ENCODE measurements around the gene SORCS2. TPM values are rescaled to one million over a fixed set of nuclear protein-coding genes. Genes with fewer than 3 reads are reported as not detected.

Gene SORCS2
- total RNA-seq, 1 donor from 2014 or later = 10.9 TPM

DNA sequence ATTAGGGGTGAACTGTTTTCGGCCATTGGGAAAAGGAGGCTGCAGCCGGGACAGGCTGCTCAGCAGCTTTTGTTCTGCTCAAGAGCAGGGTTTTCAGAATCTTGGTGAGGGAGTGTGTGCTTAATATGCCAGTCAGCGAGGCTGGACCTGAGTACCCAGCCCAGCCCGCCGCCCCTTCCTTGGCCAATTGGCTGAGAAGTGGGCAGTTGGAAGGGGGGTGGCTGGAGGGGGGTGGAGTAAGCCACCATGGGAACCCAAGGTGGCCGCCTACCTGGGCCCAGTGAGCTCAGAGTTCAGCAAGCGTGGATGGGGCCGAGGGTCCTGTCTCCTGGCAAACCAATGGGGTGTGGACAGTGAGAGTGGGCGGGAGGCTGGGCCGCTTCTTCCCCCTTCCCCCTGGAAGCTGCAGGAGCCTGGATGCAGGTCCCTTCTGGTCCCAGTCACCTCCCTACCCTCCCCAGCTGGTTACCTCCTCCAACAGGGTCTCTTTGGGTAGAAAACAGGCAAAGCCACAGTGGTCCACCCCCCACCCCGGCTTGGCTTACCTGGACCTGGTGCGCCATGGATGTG is 52.5 kb downstream of the SORCS2 start:
- TF ChIP-seq, protein P1, sequence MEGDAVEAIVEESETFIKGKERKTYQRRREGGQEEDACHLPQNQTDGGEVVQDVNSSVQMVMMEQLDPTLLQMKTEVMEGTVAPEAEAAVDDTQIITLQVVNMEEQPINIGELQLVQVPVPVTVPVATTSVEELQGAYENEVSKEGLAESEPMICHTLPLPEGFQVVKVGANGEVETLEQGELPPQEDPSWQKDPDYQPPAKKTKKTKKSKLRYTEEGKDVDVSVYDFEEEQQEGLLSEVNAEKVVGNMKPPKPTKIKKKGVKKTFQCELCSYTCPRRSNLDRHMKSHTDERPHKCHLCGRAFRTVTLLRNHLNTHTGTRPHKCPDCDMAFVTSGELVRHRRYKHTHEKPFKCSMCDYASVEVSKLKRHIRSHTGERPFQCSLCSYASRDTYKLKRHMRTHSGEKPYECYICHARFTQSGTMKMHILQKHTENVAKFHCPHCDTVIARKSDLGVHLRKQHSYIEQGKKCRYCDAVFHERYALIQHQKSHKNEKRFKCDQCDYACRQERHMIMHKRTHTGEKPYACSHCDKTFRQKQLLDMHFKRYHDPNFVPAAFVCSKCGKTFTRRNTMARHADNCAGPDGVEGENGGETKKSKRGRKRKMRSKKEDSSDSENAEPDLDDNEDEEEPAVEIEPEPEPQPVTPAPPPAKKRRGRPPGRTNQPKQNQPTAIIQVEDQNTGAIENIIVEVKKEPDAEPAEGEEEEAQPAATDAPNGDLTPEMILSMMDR (IDR thresholded peaks at IDR 0.05) = no peak
- peaks cover 19% of the 10 kb centered on the region for H3K27me3 Mint-ChIP-seq (ENCODE audit: low read depth)
- DNase-seq (ENCODE audit: low spot score) = no peak
- H3K36me3 Mint-ChIP-seq (ENCODE audit: low read depth) = peaks cover 1% of the 10 kb centered on the region
- H3K27ac Mint-ChIP-seq (ENCODE audit: unreplicated experiment) = no peak overlapping the region
- no peaks in the 10 kb centered on the region for H3K4me1 Mint-ChIP-seq (ENCODE audit: low read depth)
- H3K4me3 Mint-ChIP-seq (ENCODE audit: unreplicated experiment) = no peak overlapping the region
- H3K9me3 Mint-ChIP-seq (ENCODE audit: low read depth) = peaks cover 8% of the 10 kb centered on the region

DNA sequence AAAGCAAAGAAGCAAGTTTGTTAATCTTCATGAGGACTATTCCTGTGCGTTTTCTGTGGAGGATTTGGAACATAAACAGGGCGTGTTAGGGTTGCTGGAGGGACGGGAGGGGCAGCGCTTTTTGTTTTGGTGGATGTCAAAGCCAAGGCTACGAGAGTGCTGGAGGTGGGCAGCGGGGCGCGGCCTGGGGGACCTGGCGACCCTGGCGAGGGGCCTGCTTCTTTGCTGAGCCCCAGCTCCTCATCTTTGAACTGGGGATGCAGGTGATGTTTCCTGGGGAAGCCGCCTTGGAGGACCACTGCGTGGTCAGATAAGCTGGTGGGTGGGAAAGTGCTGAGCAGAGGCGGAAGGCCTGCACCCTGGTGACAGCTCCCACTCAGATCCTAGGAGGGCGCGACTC is 55.2 kb downstream of the SORCS2 start:
- Mint-ChIP-seq H3K36me3 (ENCODE audit: low read depth) (peaks cover 1% of the 10 kb centered on the region), H3K4me1 (ENCODE audit: low read depth) (peaks cover 6% of the 10 kb centered on the region), H3K27me3 (ENCODE audit: low read depth) (peaks cover 19% of the 10 kb centered on the region), H3K27ac (ENCODE audit: unreplicated experiment) (no peak overlapping the region), H3K4me3 (ENCODE audit: unreplicated experiment) (no peak overlapping the region), H3K9me3 (ENCODE audit: low read depth) (peaks cover 8% of the 10 kb centered on the region)
- DNase-seq (ENCODE audit: low spot score) = no peak
- TF ChIP-seq, protein P1 (IDR thresholded peaks at IDR 0.05) = no peak

DNA sequence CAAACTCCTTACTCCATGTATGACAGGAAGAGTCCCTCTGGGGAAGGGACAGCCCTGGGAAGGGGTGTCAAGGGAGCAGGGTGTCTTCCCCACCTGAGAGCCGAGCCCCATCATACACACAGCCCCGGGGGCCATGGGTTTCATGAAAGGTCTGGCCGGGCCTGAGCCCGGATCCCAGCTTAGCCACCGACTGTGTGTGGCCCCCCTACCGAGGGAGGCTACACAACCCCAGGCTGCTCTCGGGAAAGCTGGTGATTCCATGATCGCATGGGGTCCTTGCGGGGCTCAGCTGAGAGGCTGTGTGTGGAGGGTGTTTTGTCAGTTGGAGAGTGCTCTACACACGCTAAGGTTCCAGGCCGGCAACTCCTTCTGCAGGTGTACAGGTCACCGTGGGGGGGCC is 55.6 kb downstream of the SORCS2 start:
- Mint-ChIP-seq H3K27ac (ENCODE audit: unreplicated experiment) (no peak overlapping the region), H3K36me3 (ENCODE audit: low read depth) (peaks cover 1% of the 10 kb centered on the region), H3K4me3 (ENCODE audit: unreplicated experiment) (no peak overlapping the region), H3K4me1 (ENCODE audit: low read depth) (peaks cover 6% of the 10 kb centered on the region), H3K9me3 (ENCODE audit: low read depth) (peaks cover 8% of the 10 kb centered on the region), H3K27me3 (ENCODE audit: low read depth) (peaks cover 18% of the 10 kb centered on the region)
- TF ChIP-seq, protein P1 (IDR thresholded peaks at IDR 0.05) = no peak
- DNase-seq (ENCODE audit: low spot score) = no peak

DNA sequence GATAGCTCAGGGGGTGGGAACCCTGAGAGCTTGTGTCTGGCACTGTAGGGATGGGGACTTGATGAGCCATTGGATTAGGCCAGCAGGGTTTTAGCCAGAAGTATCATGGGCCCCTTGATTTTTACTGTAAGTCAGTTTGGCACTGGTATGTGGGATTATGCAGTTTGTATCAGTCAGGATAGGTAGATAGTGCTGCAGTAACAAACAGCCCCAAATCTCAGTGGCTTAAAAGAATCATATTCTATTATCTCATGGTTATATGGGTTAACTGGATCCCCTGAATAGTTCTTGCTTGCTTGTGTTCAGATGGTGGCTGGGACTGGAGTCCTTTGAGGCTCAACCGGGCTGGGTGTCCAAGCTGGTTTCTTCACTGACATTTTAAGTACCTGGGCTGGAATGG is 56.5 kb downstream of the SORCS2 start:
- H3K36me3 Mint-ChIP-seq (ENCODE audit: low read depth) = peaks cover 1% of the 10 kb centered on the region
- H3K4me3 Mint-ChIP-seq (ENCODE audit: unreplicated experiment) = no peak overlapping the region
- no peak overlapping the region for H3K27ac Mint-ChIP-seq (ENCODE audit: unreplicated experiment)
- H3K4me1 Mint-ChIP-seq (ENCODE audit: low read depth) = peaks cover 6% of the 10 kb centered on the region
- no peak for DNase-seq (ENCODE audit: low spot score)
- H3K9me3 Mint-ChIP-seq (ENCODE audit: low read depth) = peaks cover 8% of the 10 kb centered on the region
- TF ChIP-seq, protein P1 (IDR thresholded peaks at IDR 0.05) = no peak
- H3K27me3 Mint-ChIP-seq (ENCODE audit: low read depth) = peaks cover 17% of the 10 kb centered on the region

DNA sequence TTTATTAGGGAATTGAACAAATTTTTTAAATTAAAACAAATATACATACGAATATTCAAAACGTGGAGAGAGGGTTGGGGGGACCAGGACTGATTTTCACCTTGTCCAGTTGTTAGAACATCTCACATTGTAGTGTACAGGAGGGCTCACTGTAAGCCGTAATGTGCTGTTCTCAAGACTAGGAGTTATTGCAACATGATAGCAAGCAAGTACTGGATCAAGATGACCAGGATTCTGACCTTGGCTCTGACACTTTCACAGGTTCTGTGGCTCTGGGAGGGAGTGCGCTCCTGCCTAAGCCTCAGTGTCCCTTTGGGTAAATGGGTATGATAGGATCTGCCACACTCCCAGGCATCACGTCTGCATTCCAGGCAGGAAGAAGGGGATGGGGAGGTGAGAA is 59.0 kb downstream of the SORCS2 start:
- Mint-ChIP-seq H3K4me3 (ENCODE audit: unreplicated experiment) (no peak overlapping the region), H3K36me3 (ENCODE audit: low read depth) (peaks cover 1% of the 10 kb centered on the region), H3K9me3 (ENCODE audit: low read depth) (peaks cover 8% of the 10 kb centered on the region), H3K27ac (ENCODE audit: unreplicated experiment) (no peak overlapping the region), H3K4me1 (ENCODE audit: low read depth) (peaks cover 24% of the 10 kb centered on the region), H3K27me3 (ENCODE audit: low read depth) (peaks cover 23% of the 10 kb centered on the region)
- TF ChIP-seq, protein P1 (IDR thresholded peaks at IDR 0.05) = no peak
- DNase-seq (ENCODE audit: low spot score) = no peak

Measured in chondrocyte (in vitro differentiated cells).